Osteoblast (primary cell): ENCODE measurements around the gene MEGF9. TPM values are rescaled to one million over a fixed set of nuclear protein-coding genes. Genes with fewer than 3 reads are reported as not detected.

Experiments used
- DNase-seq: peaks from one replicate; pipeline ENCODE4 v3.0.0; 2011; ENCODE audit warnings: low spot score, mixed read lengths; ENCODE audit not compliant: insufficient read length; ENCODE audit errors: missing footprints
- H2AFZ ChIP-seq: 2 replicates; pipeline ENCODE4 v1.6.0; 2011; ENCODE audit warnings: mild to moderate bottlenecking, low read length
- H3K27ac ChIP-seq: 2 replicates; pipeline ENCODE4 v1.5.1; 2011; ENCODE audit warnings: mild to moderate bottlenecking, low read depth, low read length, moderate library complexity
- H3K27me3 ChIP-seq: 2 replicates; pipeline ENCODE4 v1.6.0; 2012; ENCODE audit warnings: mild to moderate bottlenecking, control low read depth, inconsistent platforms, low read length, moderate library complexity; ENCODE audit not compliant: insufficient read depth
- H3K36me3 ChIP-seq: 2 replicates; pipeline ENCODE4 v1.5.1; 2011; ENCODE audit warnings: mild to moderate bottlenecking, low read length, control low read depth, moderate library complexity; ENCODE audit not compliant: insufficient read depth
- H3K4me1 ChIP-seq: 2 replicates; pipeline ENCODE4 v1.5.1; 2011; ENCODE audit warnings: mild to moderate bottlenecking, low read length, control low read depth, moderate library complexity; ENCODE audit not compliant: insufficient read depth
- H3K4me2 ChIP-seq: 2 replicates; pipeline ENCODE4 v1.6.0; 2011; ENCODE audit warnings: mild to moderate bottlenecking, low read length; ENCODE audit not compliant: insufficient read depth
- H3K4me3 ChIP-seq: fragments of 200-600 bp; sonication (generic); 3 replicates; pipeline ENCODE4 v1.5.1; 2012; ENCODE audit warnings: mild to moderate bottlenecking, low read length, inconsistent platforms; ENCODE audit not compliant: insufficient read depth
- H3K79me2 ChIP-seq: 2 replicates; pipeline ENCODE4 v1.6.0; 2012; ENCODE audit warnings: mild to moderate bottlenecking, low read length, control low read depth, inconsistent platforms; ENCODE audit not compliant: insufficient read depth
- H3K9me3 ChIP-seq: 2 replicates; pipeline ENCODE4 v1.5.1; 2011; ENCODE audit warnings: low read depth, low read length, control low read depth
- H4K20me1 ChIP-seq: 2 replicates; pipeline ENCODE4 v1.6.0; 2012; ENCODE audit warnings: mild to moderate bottlenecking, low read length, control low read depth; ENCODE audit not compliant: insufficient read depth
- total RNA-seq: library from RNA; depleted of rRNA; stranded (reverse); fragments of >200 nt; gene quantifications from 2 replicates; pipeline ENCODE4 v1.2.3, GENCODE V29; 2012
- TF ChIP-seq, protein P1 (sequence below): IDR thresholded peaks from 2 replicates; pipeline ENCODE4 v1.5.1; 2011; ENCODE audit warnings: mild to moderate bottlenecking, low read depth, low read length, moderate library complexity; ENCODE audit errors: extremely low read depth

Gene MEGF9
- total RNA-seq, 1 donor: 10.9 TPM

DNA sequence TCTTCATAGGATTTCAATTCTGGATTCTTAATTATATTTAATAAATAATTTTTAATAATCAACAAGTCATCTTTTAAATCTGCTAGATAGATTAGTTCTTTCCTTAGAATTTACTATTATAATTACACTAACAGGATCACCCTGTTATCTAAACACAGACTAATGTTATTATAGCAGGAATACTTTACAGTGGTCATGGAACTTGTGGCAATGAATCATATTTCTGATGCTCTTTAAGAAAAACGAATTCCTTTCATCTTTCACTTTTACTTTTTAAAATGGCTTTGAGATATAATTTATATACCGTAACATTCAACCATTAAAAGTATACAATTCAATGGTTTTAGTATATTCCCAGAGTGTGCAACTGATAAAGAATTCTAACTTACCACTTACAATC is 104.6 kb downstream of the MEGF9 start:
- peaks cover 8% of the 10 kb centered on the region for H3K4me1 ChIP-seq
- peak; percentile 34 for DNase-seq
- no peaks in the 10 kb centered on the region for H3K27me3 ChIP-seq
- no peaks in the 10 kb centered on the region for H3K36me3 ChIP-seq
- no peaks in the 10 kb centered on the region for H3K9me3 ChIP-seq
- TF ChIP-seq, protein P1, sequence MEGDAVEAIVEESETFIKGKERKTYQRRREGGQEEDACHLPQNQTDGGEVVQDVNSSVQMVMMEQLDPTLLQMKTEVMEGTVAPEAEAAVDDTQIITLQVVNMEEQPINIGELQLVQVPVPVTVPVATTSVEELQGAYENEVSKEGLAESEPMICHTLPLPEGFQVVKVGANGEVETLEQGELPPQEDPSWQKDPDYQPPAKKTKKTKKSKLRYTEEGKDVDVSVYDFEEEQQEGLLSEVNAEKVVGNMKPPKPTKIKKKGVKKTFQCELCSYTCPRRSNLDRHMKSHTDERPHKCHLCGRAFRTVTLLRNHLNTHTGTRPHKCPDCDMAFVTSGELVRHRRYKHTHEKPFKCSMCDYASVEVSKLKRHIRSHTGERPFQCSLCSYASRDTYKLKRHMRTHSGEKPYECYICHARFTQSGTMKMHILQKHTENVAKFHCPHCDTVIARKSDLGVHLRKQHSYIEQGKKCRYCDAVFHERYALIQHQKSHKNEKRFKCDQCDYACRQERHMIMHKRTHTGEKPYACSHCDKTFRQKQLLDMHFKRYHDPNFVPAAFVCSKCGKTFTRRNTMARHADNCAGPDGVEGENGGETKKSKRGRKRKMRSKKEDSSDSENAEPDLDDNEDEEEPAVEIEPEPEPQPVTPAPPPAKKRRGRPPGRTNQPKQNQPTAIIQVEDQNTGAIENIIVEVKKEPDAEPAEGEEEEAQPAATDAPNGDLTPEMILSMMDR: no peak
- no peak overlapping the region for H3K4me3 ChIP-seq
- peak overlapping the region; percentile 41 for H3K27ac ChIP-seq
- no peak overlapping the region for H2AFZ ChIP-seq
- H3K4me2 ChIP-seq: peak overlapping the region; percentile 53
- H3K79me2 ChIP-seq: no peaks in the 10 kb centered on the region
- H4K20me1 ChIP-seq: no peaks in the 10 kb centered on the region

- TF ChIP-seq, protein P1: no peak
- Histone ChIP-seq H3K27me3 (no peaks in the 10 kb centered on the region), H3K4me3 (no peak overlapping the region), H3K4me1 (peaks cover 8% of the 10 kb centered on the region), H4K20me1 (no peaks in the 10 kb centered on the region), H3K4me2 (no peak overlapping the region), H2AFZ (no peak overlapping the region), H3K79me2 (no peaks in the 10 kb centered on the region), H3K9me3 (no peaks in the 10 kb centered on the region), H3K27ac (no peak overlapping the region), H3K36me3 (no peaks in the 10 kb centered on the region)
- no peak for DNase-seq
These were observed 105.8 kb downstream of the MEGF9 start for GRCh38 chr9:120608421-120608820.

- Histone ChIP-seq H3K79me2 (no peaks in the 10 kb centered on the region), H3K4me3 (no peak overlapping the region), H3K27me3 (no peaks in the 10 kb centered on the region), H3K27ac (no peak overlapping the region), H2AFZ (no peak overlapping the region), H3K9me3 (no peaks in the 10 kb centered on the region), H3K4me1 (peaks cover 3% of the 10 kb centered on the region), H3K4me2 (no peak overlapping the region), H3K36me3 (no peaks in the 10 kb centered on the region), H4K20me1 (no peaks in the 10 kb centered on the region)
- TF ChIP-seq, protein P1: no peak
- no peak for DNase-seq
These were observed 110.7 kb downstream of the MEGF9 start for GRCh38 chr9:120603591-120603990.

DNA sequence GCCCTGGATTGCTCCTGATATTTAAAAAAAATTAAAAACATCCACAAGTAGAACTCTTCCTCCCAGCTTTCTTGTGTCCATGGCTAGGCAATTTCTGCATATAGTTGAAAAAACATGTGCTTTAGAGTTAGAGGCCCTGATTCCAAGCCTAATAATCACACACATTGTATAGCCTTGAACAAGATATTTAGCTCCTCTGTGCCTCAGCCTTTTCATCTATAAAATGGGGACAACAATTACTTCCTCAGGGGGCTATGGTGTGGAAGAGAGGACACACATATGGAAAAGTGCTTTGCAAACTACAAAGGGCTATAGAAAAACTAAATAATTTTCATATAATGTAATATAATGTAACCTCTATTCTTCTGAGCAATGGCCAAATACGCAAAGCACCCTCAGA is 111.3 kb downstream of the MEGF9 start:
- Histone ChIP-seq H3K4me3 (no peak overlapping the region), H2AFZ (no peak overlapping the region), H3K4me1 (peaks cover 3% of the 10 kb centered on the region), H3K4me2 (no peak overlapping the region), H3K9me3 (no peaks in the 10 kb centered on the region), H3K36me3 (no peaks in the 10 kb centered on the region), H3K79me2 (no peaks in the 10 kb centered on the region), H4K20me1 (no peaks in the 10 kb centered on the region), H3K27me3 (no peaks in the 10 kb centered on the region), H3K27ac (no peak overlapping the region)
- TF ChIP-seq, protein P1: no peak
- DNase-seq: no peak
